Heart left ventricle (tissue), 16 donors: Measurements from ENCODE around the gene NSMCE1. TPM values are rescaled to one million over a fixed set of nuclear protein-coding genes. Genes with fewer than 3 reads are reported as not detected.
A peak's percentile ranks its signal among the peaks of the same experiment; 100 is the strongest.

Experiments used
- ATAC-seq, 4 donors: fragments of 200-7000 bp; cut with Tn5 transposase; one replicate each; pipeline ENCODE4 v1.9.1; 2020 to 2022; ENCODE audit warnings: moderate library complexity in 4 of 4, mild to moderate bottlenecking in 3 of 4, moderate number of reproducible peaks in 1 of 4
- DNase-seq, 5 donors: peaks; one replicate each; pipeline ENCODE4 v3.0.0-alpha.2; 2020
- H3K27ac ChIP-seq, 12 donors: fragments of 200-600 bp; sonication (generic) in 4 of 12; one replicate each; pipeline versions ENCODE4 v1.5.0 to v1.8.0; 2016 to 2022; ENCODE audit warnings: mild to moderate bottlenecking in 2 of 12
- H3K27me3 ChIP-seq, 9 donors: fragments of 200-600 bp; sonication (generic) in 2 of 9; one replicate each; pipeline versions ENCODE4 v1.5.1 to v1.8.0; 2016 to 2022; ENCODE audit warnings: mild to moderate bottlenecking in 3 of 9
- H3K36me3 ChIP-seq, 9 donors: fragments of 200-600 bp; sonication (generic) in 2 of 9; one replicate each; pipeline versions ENCODE4 v1.5.0 to v1.8.0; 2018 to 2022; ENCODE audit warnings: mild to moderate bottlenecking in 2 of 9
- H3K4me1 ChIP-seq, 12 donors: fragments of 200-600 bp; sonication (generic) in 4 of 12; one replicate each; pipeline versions ENCODE4 v1.5.0 to v1.8.0; 2016 to 2022; ENCODE audit warnings: mild to moderate bottlenecking in 3 of 12
- H3K4me3 ChIP-seq, 12 donors: fragments of 200-600 bp; sonication (generic) in 4 of 12; one replicate each; pipeline versions ENCODE4 v1.5.0 to v1.8.0; 2017 to 2022; ENCODE audit warnings: mild to moderate bottlenecking in 9 of 12, moderate library complexity in 4 of 12
- H3K9me3 ChIP-seq, 12 donors: fragments of 200-600 bp; sonication (generic) in 4 of 12; one replicate each; pipeline versions ENCODE4 v1.5.0 to v1.8.0; 2016 to 2022; ENCODE audit warnings: mild to moderate bottlenecking in 1 of 12
- CTCF ChIP-seq, 12 donors: fragments of 200-600 bp; sonication (generic) in 4 of 12; IDR thresholded peaks; one replicate each; pipeline versions ENCODE4 v1.5.0 to v1.8.0; 2018 to 2022; ENCODE audit warnings: antibody characterized with exemption in 12 of 12, mild to moderate bottlenecking in 5 of 12
- POLR2A ChIP-seq, 2 donors: fragments of 450-650 bp; IDR thresholded peaks; one replicate each; pipeline ENCODE4 v1.6.1; 2017; ENCODE audit warnings: antibody characterized with exemption in 2 of 2, mild to moderate bottlenecking in 2 of 2, moderate library complexity in 2 of 2
- WGBS, 4 donors: extraction: QIAGEN DNeasy Blood & Tissue Kit in 2 of 4; methylation state at CpG; one replicate each; pipeline versions ENCODE4 v1.1.5 to v1.1.7; 2013 to 2018; 5-methylcytosine and 5-hydroxymethylcytosine counted together
- intact Hi-C, 10 donors: fragments of 100-400 bp; cut with DNase I; formaldehyde crosslinking; loops; one replicate each; pipeline versions ENCODE4 v1.11.1 to v1.14.2; 2022
- polyA plus RNA-seq, 2 donors: library from polyadenylated mRNA; stranded (reverse); fragments of 200-250 nt; gene quantifications; one replicate each; pipeline ENCODE4 v1.2.3, GENCODE V29; 2013
- total RNA-seq, 9 donors: library from RNA; depleted of rRNA in 2 of 9; stranded (reverse); fragments of >200 nt in 2 of 9; fragmentation: NEBNext Ultra II Directional in 3 of 9; extraction: Animal tissue kit (Norgen Biotek cat#: 25700) in 3 of 9; gene quantifications; one replicate each; pipeline versions ENCODE4 v1.1.0 to v1.2.4, GENCODE V29; 2016 to 2023
- donor health status: ischemic (EF 13 %, LVEDD 7.1; RV severe dilation, severe dysfunction).
- donor health status: healthy with polysubstance abuse.
- donor health status: DM: no; HTN: yes; CAD: no.
- donor health status: DM: no; HTN: no; CAD: no.
- donor health status: ischemic (EF 25% LVEDD 6.9; RV normal size, moderate dysfunction).
- donor health status: ischemic (EF 25% LVEDD 5.7; RV mildly dilated, moderate dysfunction).
- donor health status: healthy.
- donor health status: DM: yes; HTN: yes; CAD: no.
- donor health status: ischemic (EF 35%, LVEDD 5.7; RV mildly dilated, moderate dysfunction).
- donor health status: nonischemic (EF 11% LVEDD 7.7; RV severe dilation, severe dysfunction).
- donor health status: DM: yes; HTN: yes; CAD: no.
- donor health status: PGD.
- donor health status: ischemic (EF 29% LVEDD 5.4; RV normal size, mild dysfunction).
- donor health status: nonischemic (EF 23%, LVEDD 6.1; RV moderate dilation, normal function).

The NSMCE1 gene
- total and polyA plus RNA-seq, 11 donors, result 29.6 to 48.7 (median 37.1) TPM

GRCh38 chr16:27287051-27287811, 18.7 kb upstream of the NSMCE1 start:
- H3K27me3 ChIP-seq, result no peaks in the 10 kb centered on the region
- H3K4me3 ChIP-seq, result no peak overlapping the region
- H3K36me3 ChIP-seq, result no peaks in the 10 kb centered on the region
- TF ChIP-seq POLR2A (IDR thresholded peaks at IDR 0.05) (no peak), CTCF (IDR thresholded peaks at IDR 0.05) (no peak)
- H3K4me1 ChIP-seq, result peaks cover 0 to 34% (median 8%) of the 10 kb centered on the region in 12 donors
- intact Hi-C loops, result no loop called here
- ATAC-seq (no peak), DNase-seq (no peak)
- H3K27ac ChIP-seq, result peak overlapping the region in 5 of 12 donors; percentile 24 to 84 (median 52)
- peaks cover 0 to 2% (median 0%) of the 10 kb centered on the region in 12 donors for H3K9me3 ChIP-seq
- WGBS, 4 donors, result 96 to 99% (median 96%) methylated on average over 8 of the region's 8 CpGs

GRCh38 chr16:27286451-27286850, 17.9 kb upstream of the NSMCE1 start:
- no peak overlapping the region for H3K4me3 ChIP-seq
- DNase-seq, result peak in 4 of 5 donors; percentile 30 to 57 (median 36)
- no peaks in the 10 kb centered on the region for H3K36me3 ChIP-seq
- intact Hi-C loops, result no loop called here
- H3K4me1 ChIP-seq, result peaks cover 0 to 34% (median 8%) of the 10 kb centered on the region in 12 donors
- TF ChIP-seq POLR2A (IDR thresholded peaks at IDR 0.05) (no peak), CTCF (IDR thresholded peaks at IDR 0.05) (no peak)
- H3K27ac ChIP-seq, result peak overlapping the region in 6 of 12 donors; percentile 14 to 84 (median 52)
- no peaks in the 10 kb centered on the region for H3K27me3 ChIP-seq
- peak in 3 of 4 donors; percentile 85 to 94 (median 93) for ATAC-seq
- 33 to 46% (median 39%) methylated on average over 4 of the region's 4 CpGs for WGBS, 4 donors
- H3K9me3 ChIP-seq, result peaks cover 0 to 2% (median 0%) of the 10 kb centered on the region in 12 donors

DNA sequence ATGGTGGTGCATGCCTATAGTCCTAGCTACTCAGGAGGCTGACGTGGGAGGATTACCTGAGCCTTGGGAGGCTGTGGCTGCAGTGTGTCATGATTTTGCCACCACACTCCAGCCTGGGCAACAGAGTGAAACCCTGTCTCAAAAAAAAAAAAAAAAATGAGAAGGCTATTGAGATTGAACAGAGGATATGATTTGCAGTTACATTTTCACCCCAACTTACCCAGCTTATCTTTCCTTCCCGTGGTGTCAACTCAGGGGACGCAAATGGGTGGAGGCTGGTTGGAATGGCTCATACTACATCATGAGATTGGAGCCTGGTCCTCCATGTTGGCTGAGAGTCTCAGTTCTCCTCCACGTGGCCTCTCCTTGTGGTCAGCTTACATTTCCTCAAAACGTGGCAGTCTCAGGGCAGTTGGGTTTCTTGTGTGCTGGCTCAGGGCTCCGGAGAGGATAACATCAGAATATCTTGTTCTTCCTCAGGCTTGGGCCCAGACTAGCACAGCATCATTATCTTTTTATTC, 17.2 kb upstream of the NSMCE1 start:
- peaks cover 0 to 34% (median 8%) of the 10 kb centered on the region in 12 donors for H3K4me1 ChIP-seq
- 67 to 75% (median 70%) methylated on average over 6 of the region's 6 CpGs for WGBS, 4 donors
- no peaks in the 10 kb centered on the region for H3K36me3 ChIP-seq
- TF ChIP-seq POLR2A (IDR thresholded peaks at IDR 0.05), result no peak
- TF ChIP-seq CTCF (IDR thresholded peaks at IDR 0.05), result no peak
- no peaks in the 10 kb centered on the region for H3K27me3 ChIP-seq
- H3K4me3 ChIP-seq, result no peak overlapping the region
- peaks cover 0 to 2% (median 0%) of the 10 kb centered on the region in 12 donors for H3K9me3 ChIP-seq
- DNase-seq, result peak in 4 of 5 donors; percentile 31 to 37 (median 34)
- H3K27ac ChIP-seq, result peak overlapping the region in 5 of 12 donors; percentile 24 to 84 (median 52)
- intact Hi-C loops, result no loop called here
- peak in 3 of 4 donors; percentile 43 to 63 (median 54) for ATAC-seq
